Prostate gland (tissue), 2 donors: ENCODE measurements around the gene EMCN. TPM values are rescaled to one million over a fixed set of nuclear protein-coding genes. Genes with fewer than 3 reads are reported as not detected.

Experiments
- DNase-seq: peaks from one replicate; pipeline ENCODE4 v3.0.0-alpha.2; 2019; ENCODE audit warnings: low spot score
- H3K27ac ChIP-seq, 2 donors: fragments of 200-600 bp; sonication (generic); 2 replicates each; pipeline ENCODE4 v1.5.1; 2017 to 2019
- H3K27me3 ChIP-seq: fragments of 200-600 bp; sonication (generic); replicated peaks from 2 replicates; pipeline ENCODE4 v1.5.1; 2019; ENCODE audit not compliant: insufficient read depth
- H3K36me3 ChIP-seq, 2 donors: fragments of 200-600 bp; sonication (generic); 1 replicate in 1 of 2; 2 replicates in 1 of 2; pipeline versions ENCODE4 v1.5.1 to v1.8.1; 2017 to 2019
- H3K4me1 ChIP-seq: fragments of 200-600 bp; sonication (generic); replicated peaks from 2 replicates; pipeline ENCODE4 v1.5.1; 2019
- H3K4me3 ChIP-seq, 2 donors: fragments of 200-600 bp; sonication (generic); 2 replicates each; pipeline ENCODE4 v1.5.1; 2017 to 2019
- H3K9me3 ChIP-seq: fragments of 200-600 bp; sonication (generic); 2 replicates; pipeline ENCODE4 v1.5.1; 2017
- POLR2A ChIP-seq: fragments of 450-650 bp; IDR thresholded peaks from one replicate; pipeline ENCODE4 v1.6.1; 2016; ENCODE audit warnings: antibody characterized with exemption, mild to moderate bottlenecking
- POLR2AphosphoS5 ChIP-seq: sonication (generic); formaldehyde crosslinking; IDR thresholded peaks from one replicate; pipeline ENCODE4 v1.6.1; 2017; ENCODE audit warnings: antibody characterized with exemption
- WGBS: methylation state at CpG from one replicate; pipeline ENCODE4 v1.1.5; 2018; 5-methylcytosine and 5-hydroxymethylcytosine counted together
- intact Hi-C: fragments of 100-400 bp; cut with DNase I; formaldehyde crosslinking; loops from one replicate; pipeline ENCODE4 v1.14.2; 2022
- total RNA-seq, 2 donors: library from RNA; depleted of rRNA; stranded (reverse); fragments of >200 nt; gene quantifications; one replicate each; pipeline ENCODE4 v1.1.0, GENCODE V29; 2016
- TF ChIP-seq, protein P1 (sequence below), 4 experiments: fragments of 200-600 bp in 2 of 4; fragments of 450-650 bp in 2 of 4; sonication (generic) in 2 of 4; IDR thresholded peaks; 1 replicate in 3 of 4; 2 replicates in 1 of 4; pipeline ENCODE4 v1.5.1; 2016 to 2019; ENCODE audit warnings: antibody characterized with exemption in 4 of 4, mild to moderate bottlenecking in 2 of 4, moderate library complexity in 2 of 4

EMCN gene
- total RNA-seq, 2 donors from 2014 or later = 15.3 to 78.1 TPM

DNA sequence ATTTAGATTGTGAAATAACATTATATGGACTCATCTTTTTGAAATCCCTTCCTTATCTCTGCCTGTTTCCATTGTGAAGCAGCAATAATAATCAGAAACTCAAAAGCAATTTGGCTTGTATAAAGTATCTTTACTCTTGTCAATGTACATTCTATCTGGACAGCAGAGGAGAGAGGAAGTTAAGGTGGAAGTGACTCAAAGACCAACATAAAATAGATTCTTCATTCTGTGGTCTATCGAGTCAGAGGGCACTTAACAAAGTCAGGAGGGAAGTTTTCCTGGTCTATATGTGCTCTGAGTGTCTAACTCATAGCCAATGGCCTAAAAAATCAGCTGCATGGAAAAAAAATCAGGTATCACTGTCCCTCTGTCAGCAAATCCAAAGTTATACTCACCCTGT, 155.5 kb downstream of the EMCN start:
- Histone ChIP-seq H3K4me3 (no peak overlapping the region), H3K36me3 (no peaks in the 10 kb centered on the region), H3K9me3 (no peaks in the 10 kb centered on the region), H3K27ac (no peak overlapping the region), H3K27me3 (no peaks in the 10 kb centered on the region), H3K4me1 (no peaks in the 10 kb centered on the region)
- TF ChIP-seq, protein P1, sequence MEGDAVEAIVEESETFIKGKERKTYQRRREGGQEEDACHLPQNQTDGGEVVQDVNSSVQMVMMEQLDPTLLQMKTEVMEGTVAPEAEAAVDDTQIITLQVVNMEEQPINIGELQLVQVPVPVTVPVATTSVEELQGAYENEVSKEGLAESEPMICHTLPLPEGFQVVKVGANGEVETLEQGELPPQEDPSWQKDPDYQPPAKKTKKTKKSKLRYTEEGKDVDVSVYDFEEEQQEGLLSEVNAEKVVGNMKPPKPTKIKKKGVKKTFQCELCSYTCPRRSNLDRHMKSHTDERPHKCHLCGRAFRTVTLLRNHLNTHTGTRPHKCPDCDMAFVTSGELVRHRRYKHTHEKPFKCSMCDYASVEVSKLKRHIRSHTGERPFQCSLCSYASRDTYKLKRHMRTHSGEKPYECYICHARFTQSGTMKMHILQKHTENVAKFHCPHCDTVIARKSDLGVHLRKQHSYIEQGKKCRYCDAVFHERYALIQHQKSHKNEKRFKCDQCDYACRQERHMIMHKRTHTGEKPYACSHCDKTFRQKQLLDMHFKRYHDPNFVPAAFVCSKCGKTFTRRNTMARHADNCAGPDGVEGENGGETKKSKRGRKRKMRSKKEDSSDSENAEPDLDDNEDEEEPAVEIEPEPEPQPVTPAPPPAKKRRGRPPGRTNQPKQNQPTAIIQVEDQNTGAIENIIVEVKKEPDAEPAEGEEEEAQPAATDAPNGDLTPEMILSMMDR (IDR thresholded peaks at IDR 0.05) = no peak
- TF ChIP-seq POLR2AphosphoS5 (no peak), POLR2A (no peak)
- no peak for DNase-seq
- 84% methylated on average over 1 of the region's 1 CpG for WGBS
- intact Hi-C loops = no loop called here

DNA sequence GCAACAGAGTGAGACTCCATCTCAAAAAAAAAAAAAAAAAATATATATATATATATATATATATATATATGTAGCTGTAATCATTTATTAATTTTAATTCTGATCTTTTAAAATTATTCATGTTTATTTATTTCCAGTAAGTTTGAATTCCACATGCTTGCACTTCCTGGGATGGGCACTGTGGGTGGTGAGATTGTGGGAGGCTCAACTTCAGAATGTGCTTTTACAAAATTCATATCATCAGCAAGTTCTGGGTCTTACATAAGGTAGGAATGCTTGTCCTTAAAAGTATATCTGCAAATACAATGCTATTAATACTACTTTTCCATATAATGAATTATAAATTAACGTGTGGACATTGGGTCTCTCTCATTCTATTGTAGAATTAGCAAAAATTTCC, 156.5 kb downstream of the EMCN start:
- DNase-seq = no peak
- intact Hi-C loops = no loop called here
- Histone ChIP-seq H3K4me1 (no peaks in the 10 kb centered on the region), H3K9me3 (no peaks in the 10 kb centered on the region), H3K27ac (no peak overlapping the region), H3K36me3 (no peaks in the 10 kb centered on the region), H3K27me3 (no peaks in the 10 kb centered on the region), H3K4me3 (no peak overlapping the region)
- 91% methylated on average over 1 of the region's 1 CpG for WGBS
- TF ChIP-seq POLR2AphosphoS5 = no peak
- no peak for TF ChIP-seq POLR2A
- TF ChIP-seq, protein P1 (IDR thresholded peaks at IDR 0.05) = no peak

DNA sequence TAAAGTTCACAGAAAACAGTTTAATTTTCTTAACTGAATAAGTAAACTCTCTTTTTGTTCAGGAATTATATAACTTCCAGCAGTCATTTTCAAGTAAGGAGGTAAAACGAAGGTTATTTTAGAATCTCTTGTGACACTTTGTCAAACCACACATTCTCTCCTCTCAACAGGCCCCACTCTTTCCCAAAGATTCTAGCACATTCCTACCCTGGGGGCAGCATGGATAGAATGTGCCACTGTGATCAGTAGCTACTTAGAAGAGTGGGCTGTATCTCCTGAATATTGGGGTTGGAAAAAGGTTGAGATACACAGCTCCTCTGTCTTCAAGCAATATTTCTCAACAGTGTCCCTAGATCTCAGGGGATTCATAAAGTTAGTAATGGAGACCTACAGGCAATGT, 157.6 kb downstream of the EMCN start:
- Histone ChIP-seq H3K4me1 (no peaks in the 10 kb centered on the region), H3K27me3 (no peaks in the 10 kb centered on the region), H3K9me3 (no peaks in the 10 kb centered on the region), H3K36me3 (no peaks in the 10 kb centered on the region), H3K27ac (no peak overlapping the region), H3K4me3 (no peak overlapping the region)
- TF ChIP-seq POLR2A (no peak), POLR2AphosphoS5 (no peak)
- TF ChIP-seq, protein P1 (IDR thresholded peaks at IDR 0.05) = no peak
- 75% methylated on average over 1 of the region's 1 CpG for WGBS
- no peak for DNase-seq
- intact Hi-C loops = no loop called here

DNA sequence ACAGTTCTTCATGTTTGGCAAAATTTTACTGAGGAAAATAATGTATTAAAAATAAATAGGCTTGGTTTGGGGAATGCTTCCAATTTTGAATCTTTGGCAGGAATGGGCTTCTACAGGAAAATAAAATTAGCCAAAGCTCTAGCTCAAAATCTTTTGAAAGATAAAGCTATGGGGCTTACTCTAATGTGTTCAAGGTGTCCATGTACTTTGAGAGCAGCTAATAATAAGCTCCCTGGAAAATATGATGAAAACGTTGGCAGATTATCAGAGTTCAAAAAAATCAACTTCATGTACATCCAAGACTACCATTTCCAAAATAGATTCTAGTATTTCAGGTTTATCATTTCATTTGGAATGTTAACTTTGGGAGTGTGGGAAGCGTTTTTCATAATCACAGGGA, 158.4 kb downstream of the EMCN start:
- WGBS = 39% methylated on average over 2 of the region's 2 CpGs

DNA sequence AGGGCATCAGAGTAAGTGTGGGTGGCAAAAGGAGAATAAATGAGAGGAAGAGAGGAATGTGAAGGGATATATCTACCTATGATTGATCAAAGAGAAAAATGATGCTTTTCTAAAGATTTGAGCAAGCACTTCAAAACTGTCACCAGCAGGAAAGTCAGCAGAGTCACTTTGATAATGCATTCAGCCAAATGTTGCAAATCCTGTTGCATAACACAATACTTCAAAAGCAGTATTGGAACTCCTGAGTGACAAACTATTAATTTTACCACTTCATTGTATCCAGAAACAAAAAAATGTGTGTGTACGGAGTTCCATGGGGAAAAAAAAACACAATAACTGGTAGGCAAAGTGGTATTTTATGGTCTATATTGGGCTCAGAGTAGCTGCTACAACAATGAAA, 160.3 kb downstream of the EMCN start:
- no peaks in the 10 kb centered on the region for H3K36me3 ChIP-seq
- 87% methylated on average over 1 of the region's 1 CpG for WGBS
- no peaks in the 10 kb centered on the region for H3K4me1 ChIP-seq
- no peak overlapping the region for H3K4me3 ChIP-seq
- intact Hi-C loops = no loop called here
- TF ChIP-seq POLR2A (no peak), POLR2AphosphoS5 (no peak)
- TF ChIP-seq, protein P1 (IDR thresholded peaks at IDR 0.05) = no peak
- DNase-seq = no peak
- H3K27me3 ChIP-seq = no peaks in the 10 kb centered on the region
- H3K27ac ChIP-seq = no peak overlapping the region
- H3K9me3 ChIP-seq = no peaks in the 10 kb centered on the region

More for the DNA sequence above, 158.4 kb downstream of the EMCN start:
- DNase-seq = no peak
- H3K4me3 ChIP-seq = no peak overlapping the region
- no peak overlapping the region for H3K27ac ChIP-seq
- TF ChIP-seq, protein P1 (IDR thresholded peaks at IDR 0.05) = no peak
- no peak for TF ChIP-seq POLR2AphosphoS5
- TF ChIP-seq POLR2A = no peak
- H3K9me3 ChIP-seq = no peaks in the 10 kb centered on the region
- no peaks in the 10 kb centered on the region for H3K4me1 ChIP-seq
- intact Hi-C loops = no loop called here
- H3K36me3 ChIP-seq = no peaks in the 10 kb centered on the region
- no peaks in the 10 kb centered on the region for H3K27me3 ChIP-seq
